Ectodermal cell (in vitro differentiated cells): ENCODE data around the gene CCDC157. TPM values are rescaled to one million over a fixed set of nuclear protein-coding genes. Genes with fewer than 3 reads are reported as not detected.

Source experiments
- H3K27ac ChIP-seq: 2 replicates; pipeline ENCODE4 v1.7.0; 2013; ENCODE audit warnings: mild to moderate bottlenecking, low read depth, low read length; ENCODE audit not compliant: insufficient read depth, poor library complexity, severe bottlenecking
- H3K27me3 ChIP-seq: 2 replicates; pipeline ENCODE4 v1.7.0; 2013; ENCODE audit warnings: mild to moderate bottlenecking, low read length; ENCODE audit not compliant: insufficient read depth, control insufficient read depth, poor library complexity, severe bottlenecking
- H3K36me3 ChIP-seq: one replicate; pipeline ENCODE4 v1.7.0; 2013; ENCODE audit warnings: low read length; ENCODE audit not compliant: control insufficient read depth, insufficient read depth
- H3K4me1 ChIP-seq: one replicate; pipeline ENCODE4 v1.7.0; 2013; ENCODE audit warnings: low read length; ENCODE audit not compliant: control insufficient read depth, insufficient read depth
- H3K4me3 ChIP-seq: 2 replicates; pipeline ENCODE4 v1.7.0; 2013; ENCODE audit warnings: low read depth, low read length, control low read depth; ENCODE audit not compliant: insufficient read depth
- H3K9me3 ChIP-seq: 2 replicates; pipeline ENCODE4 v1.7.0; 2013; ENCODE audit warnings: mild to moderate bottlenecking, low read length, moderate library complexity; ENCODE audit not compliant: control insufficient read depth
- WGBS, 2 experiments: methylation state at CpG; one replicate each; pipeline ENCODE4 v1.1.7; 2013; ENCODE audit warnings: missing lambda C conversion rate in 2 of 2; 5-methylcytosine and 5-hydroxymethylcytosine counted together
- polyA plus RNA-seq, 4 experiments: library from polyadenylated mRNA; stranded (reverse); fragments of 50-300 nt; gene quantifications; one replicate each; pipeline ENCODE4 v1.2.3, GENCODE V29; 2013

Gene CCDC157
- 8.8 TPM for polyA plus RNA-seq (2013, experiment 1 of 4)
- polyA plus RNA-seq (2013, experiment 2 of 4), result 9.0 TPM
- 6.8 TPM for polyA plus RNA-seq (2013, experiment 3 of 4)
- polyA plus RNA-seq (2013, experiment 4 of 4), result 6.6 TPM

DNA sequence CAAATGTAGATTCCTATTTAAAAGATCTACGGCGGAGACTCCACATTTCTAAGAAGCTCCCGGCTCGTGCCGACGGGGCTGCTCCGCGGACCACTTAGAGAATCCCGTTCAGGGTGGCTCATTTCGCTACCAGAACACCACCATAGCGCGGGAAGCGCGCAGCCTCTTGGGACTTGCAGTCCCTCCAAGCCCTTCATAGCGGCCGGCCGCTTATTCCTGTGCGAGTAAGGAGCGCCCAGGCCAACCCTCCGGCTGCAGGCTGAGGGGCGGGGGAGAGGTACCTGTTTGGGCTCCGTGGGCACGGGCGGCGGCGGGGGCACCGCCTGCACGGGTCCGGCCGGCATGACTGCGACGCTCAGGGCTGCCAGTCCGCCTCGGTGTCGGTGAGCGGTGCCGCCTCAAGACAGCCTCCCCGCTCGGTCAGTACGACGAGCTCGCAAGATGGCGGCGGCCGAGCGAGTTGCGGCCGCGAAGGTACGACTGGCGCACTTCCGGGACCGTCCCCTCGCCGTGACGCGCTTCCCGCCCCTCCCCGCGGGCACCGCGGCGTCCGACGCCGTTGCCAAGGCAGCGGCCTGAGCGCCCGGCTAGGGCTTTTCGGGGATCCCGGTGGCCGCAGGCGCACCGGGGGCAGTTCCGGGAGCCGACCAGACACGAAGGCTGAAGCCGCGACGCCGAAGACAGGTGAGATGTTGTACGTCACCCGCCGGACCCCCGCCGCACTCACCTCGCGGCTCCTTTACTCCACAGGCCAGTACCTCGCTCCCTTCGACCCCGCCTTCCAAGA lies at the start of gene CCDC157, which contains the start of gene SF3A1:
Gene CCDC157, plus strand, starts transcription at position 559 of the 787 bp plus-strand sequence. CDS start 8,994 bp downstream, outside the sequence.
Gene SF3A1, minus strand, starts transcription at position 446 of the 787 bp plus-strand sequence. Its CDS starts 102 bp downstream, at position 344.
- Histone ChIP-seq H3K36me3 (peaks cover 13% of the 10 kb centered on the region), H3K9me3 (no peaks in the 10 kb centered on the region), H3K4me3 (peak within 1 kb of the TSS; percentile 71), H3K27me3 (no peaks in the 10 kb centered on the region), H3K4me1 (peaks cover 8% of the 10 kb centered on the region), H3K27ac (peak within 1 kb of the TSS; percentile 90)
- 0% methylated on average over 91 of the region's 91 CpGs for WGBS, 2 experiments

DNA sequence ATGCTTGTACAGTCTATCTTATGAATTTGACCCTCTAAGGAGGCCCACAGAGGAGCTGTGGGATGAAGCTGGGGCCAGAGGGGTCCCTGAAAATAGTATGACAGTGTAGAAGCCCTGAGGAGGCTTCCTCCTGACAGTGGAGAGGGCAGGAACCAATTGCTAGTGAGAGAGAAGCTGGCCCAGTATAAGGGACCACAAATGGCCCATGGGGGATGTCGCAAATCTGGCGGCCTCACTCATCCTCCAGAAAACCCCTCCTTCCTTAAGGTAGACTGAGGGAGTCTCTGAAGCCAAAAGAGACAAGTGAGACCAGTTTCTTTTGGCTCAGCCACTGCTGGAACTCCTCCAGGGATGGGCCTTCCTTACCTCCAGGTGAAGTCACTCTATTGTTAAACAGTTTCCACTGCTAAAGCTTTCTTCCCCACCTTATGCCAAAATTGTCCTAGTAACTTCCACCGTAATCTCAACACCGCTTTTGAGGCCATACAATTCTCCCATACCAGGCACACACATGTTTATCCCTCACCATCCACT lies 49.7 kb upstream of the CCDC157 start:
- no peak overlapping the region for H3K27ac ChIP-seq
- WGBS, 2 experiments, result 90 to 97% methylated on average over 4 of the region's 4 CpGs
- H3K9me3 ChIP-seq, result no peaks in the 10 kb centered on the region
- peaks cover 6% of the 10 kb centered on the region for H3K4me1 ChIP-seq
- no peaks in the 10 kb centered on the region for H3K27me3 ChIP-seq
- no peaks in the 10 kb centered on the region for H3K36me3 ChIP-seq
- no peak overlapping the region for H3K4me3 ChIP-seq

DNA sequence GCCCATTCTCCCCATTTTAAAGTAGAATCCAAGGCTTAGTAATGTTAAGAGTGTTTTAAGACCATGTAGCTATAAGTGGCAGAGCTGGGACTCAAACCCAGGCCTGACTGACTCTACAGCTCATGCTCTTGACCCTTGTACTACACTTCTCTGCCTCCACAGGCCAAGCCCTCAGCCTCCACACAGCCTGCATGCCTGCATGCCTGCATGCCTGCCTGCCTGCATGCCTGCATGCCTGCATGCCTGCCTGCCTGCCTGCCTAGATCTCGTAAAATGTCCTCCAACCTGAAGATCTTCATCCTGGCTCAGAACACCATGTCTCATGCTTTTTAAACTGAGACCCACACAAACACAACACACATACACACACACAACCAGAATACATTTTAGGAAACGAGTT lies 48.7 kb upstream of the CCDC157 start:
- H3K36me3 ChIP-seq, result no peaks in the 10 kb centered on the region
- no peak overlapping the region for H3K27ac ChIP-seq
- no peaks in the 10 kb centered on the region for H3K27me3 ChIP-seq
- 88 to 92% methylated on average over 2 of the region's 2 CpGs for WGBS, 2 experiments
- peaks cover 6% of the 10 kb centered on the region for H3K4me1 ChIP-seq
- no peaks in the 10 kb centered on the region for H3K9me3 ChIP-seq
- H3K4me3 ChIP-seq, result no peak overlapping the region

DNA sequence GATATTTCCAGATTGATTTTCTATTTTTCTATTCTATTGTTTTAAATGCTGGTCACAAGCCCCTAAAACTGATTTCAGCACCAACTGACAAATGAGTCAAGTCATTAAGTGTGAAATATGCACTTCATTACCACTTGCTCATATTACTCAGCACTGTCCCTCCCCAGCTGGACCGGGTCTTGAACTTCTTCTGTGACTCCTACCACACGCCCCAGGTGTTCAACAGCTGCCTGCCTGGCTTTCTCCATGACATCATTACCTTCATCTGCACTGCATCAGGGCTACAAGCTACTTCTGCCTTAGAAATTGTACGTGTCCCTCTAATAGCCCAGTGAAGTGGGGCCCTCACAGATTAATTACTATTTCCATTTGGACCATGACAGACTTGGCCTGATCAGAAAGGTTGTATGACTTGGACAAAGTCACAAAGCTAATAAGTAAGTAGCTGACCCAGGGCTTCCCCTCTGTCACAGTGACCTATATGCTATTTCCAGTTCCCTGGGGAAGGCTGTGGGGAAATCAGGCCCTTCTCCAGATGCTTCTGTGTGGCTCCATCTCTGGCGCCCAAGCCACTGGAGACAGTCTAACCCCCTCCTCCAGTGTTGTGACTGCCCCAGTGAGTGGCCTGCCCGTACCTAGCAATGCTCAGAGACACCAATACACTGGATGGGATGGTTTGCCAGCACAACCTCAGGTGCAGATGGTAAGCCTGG lies 48.1 kb upstream of the CCDC157 start:
- Histone ChIP-seq H3K4me1 (peaks cover 6% of the 10 kb centered on the region), H3K9me3 (no peaks in the 10 kb centered on the region), H3K36me3 (no peaks in the 10 kb centered on the region), H3K27me3 (no peaks in the 10 kb centered on the region), H3K4me3 (no peak overlapping the region), H3K27ac (no peak overlapping the region)
- 89 to 91% methylated on average over 5 of the region's 5 CpGs for WGBS, 2 experiments

DNA sequence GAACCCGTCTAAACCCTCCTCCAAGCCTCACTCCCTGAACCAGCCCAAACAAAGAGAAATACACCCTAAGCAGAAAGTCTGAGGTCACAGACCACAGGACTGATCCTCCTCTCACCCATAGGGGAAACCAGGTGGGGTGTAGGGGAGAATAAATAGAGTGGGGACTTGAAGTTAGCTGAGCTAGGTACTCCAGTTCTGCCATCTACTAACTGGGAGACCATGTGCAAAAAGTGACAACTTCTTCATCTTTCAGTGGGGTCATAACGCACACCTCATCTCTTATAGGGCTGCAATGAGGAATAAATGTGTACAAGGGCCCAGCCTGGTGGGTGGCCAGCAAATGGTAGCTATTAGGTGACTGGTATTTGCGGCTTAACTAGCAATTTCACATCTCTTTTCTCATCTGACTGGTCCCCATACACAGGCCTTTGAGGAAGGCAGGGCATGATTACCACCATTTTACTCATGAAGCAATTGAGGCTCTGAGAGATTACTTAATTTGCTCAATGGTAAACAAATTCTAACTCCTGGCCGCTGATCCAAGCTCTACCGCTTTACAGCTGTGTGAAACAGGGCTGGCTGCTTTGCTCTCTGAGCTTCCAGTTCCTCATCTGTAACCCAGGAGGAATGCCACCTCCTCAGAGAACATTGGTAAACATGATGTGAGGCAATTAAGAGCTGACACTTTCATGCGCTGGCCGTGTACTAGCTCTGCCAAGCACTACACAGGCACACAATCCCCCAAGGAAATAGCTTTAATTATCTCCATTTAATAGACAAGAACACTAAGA lies 46.7 kb upstream of the CCDC157 start:
- H3K4me1 ChIP-seq, result peaks cover 6% of the 10 kb centered on the region
- H3K36me3 ChIP-seq, result no peaks in the 10 kb centered on the region
- no peak overlapping the region for H3K27ac ChIP-seq
- WGBS, 2 experiments, result 94 to 97% methylated on average over 7 of the region's 7 CpGs
- H3K4me3 ChIP-seq, result no peak overlapping the region
- H3K9me3 ChIP-seq, result no peaks in the 10 kb centered on the region
- H3K27me3 ChIP-seq, result no peaks in the 10 kb centered on the region

DNA sequence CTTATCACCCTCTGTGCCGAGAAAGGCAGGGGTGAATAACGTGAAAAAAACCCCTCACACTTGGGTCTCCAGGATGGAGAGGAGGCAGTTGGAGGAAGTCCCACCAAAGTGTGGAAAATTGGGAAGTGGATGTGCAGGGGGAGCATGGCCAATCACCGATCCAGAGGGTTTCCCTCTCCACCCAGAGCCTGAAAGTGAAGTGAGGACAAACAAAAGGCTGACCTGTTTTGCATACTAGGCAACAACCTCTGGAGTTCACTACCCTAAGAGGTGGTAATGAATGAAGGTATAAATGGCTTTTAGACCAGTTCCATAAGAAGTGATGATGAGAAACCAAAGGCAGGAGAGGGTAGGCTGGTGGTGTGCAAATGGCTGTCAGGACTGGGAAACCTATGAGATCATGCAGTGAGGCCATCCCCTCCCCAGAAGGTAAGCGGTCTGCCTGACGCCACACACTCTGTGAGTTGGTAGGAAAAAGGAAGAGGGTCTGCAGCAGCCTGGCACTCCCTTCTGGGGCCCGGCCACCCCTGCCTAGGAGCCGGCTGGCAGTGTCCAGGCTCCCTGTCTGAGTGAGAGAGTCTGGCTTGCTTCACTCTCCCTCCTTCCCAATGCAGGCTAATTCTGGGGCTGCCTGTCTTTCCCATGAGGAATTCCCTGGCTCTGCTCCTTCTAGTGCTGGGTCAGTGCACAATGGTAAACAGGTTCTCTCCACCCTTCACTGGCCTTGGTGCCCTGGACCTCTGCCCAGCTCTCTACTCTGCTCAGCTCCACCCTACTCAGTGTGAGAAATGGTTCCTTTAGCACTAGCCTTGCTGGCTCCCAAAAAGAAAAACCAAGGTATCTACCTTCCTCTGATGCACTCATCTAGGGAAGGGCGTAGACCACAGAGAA lies 45.7 kb upstream of the CCDC157 start:
- peaks cover 6% of the 10 kb centered on the region for H3K4me1 ChIP-seq
- H3K27me3 ChIP-seq, result no peaks in the 10 kb centered on the region
- no peak overlapping the region for H3K27ac ChIP-seq
- no peaks in the 10 kb centered on the region for H3K9me3 ChIP-seq
- H3K4me3 ChIP-seq, result no peak overlapping the region
- no peaks in the 10 kb centered on the region for H3K36me3 ChIP-seq
- 79 to 83% methylated on average over 7 to 8 of the region's 8 CpGs for WGBS, 2 experiments

DNA sequence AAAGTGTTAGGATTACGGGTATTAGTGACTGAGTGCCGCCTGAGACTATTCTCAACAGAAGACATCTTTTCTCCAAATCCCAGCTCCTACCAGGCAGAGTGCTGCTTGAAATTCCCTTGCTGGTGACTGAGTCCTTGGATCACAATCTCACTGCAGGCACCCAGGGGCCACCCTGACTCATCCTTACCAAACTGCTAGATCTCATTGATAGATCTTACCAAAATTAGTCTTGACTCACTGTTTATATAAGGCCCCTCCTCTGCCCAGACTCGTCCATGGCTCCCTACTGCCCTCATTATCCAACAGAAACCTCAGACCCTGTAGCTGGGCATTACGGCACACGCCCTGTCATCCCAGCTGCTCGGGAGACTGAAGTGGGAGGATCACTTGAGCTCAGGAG lies 44.8 kb upstream of the CCDC157 start:
- Histone ChIP-seq H3K4me3 (no peak overlapping the region), H3K9me3 (no peaks in the 10 kb centered on the region), H3K27ac (no peak overlapping the region), H3K36me3 (no peaks in the 10 kb centered on the region), H3K27me3 (no peaks in the 10 kb centered on the region), H3K4me1 (peaks cover 6% of the 10 kb centered on the region)
- 84 to 90% methylated on average over 6 of the region's 6 CpGs for WGBS, 2 experiments

DNA sequence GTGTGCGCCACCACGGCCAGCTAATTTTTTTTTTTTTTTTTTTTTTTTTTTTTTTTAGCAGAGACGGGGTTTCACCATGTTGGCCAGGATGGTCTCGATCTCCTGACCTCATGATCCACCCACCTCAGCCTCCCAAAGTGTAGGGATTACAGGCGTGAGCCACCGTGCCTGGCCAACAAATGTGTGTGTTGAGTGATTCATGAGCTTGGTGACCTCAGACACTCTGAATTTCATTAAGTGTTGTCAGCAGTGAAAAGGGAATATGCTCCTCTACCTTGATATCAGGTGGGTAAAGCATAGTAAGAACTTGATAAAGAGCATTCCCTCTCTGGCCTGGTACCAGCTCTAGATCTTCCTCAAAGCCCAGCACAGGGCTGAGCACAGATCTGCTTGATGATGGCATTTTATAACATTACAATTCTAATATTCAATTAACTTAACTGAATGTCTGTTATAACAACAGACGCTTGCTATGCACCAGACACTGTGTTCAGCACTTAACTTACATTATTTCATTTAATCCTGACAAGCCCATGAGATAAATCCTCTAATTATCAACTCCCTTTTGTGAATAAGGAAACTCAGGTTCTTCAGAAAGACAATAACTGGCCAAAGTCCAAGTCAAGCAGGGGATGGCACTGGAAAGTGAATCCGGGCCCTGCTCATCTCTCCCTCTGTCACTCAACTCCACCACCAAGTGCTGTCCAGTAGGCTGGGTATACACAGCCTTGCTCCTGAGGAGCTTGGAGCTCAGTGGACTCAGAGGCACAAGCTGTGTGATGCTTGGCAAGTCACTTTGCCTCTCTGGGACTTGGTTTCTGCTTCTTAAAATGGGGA lies 43.1 kb upstream of the CCDC157 start:
- 90 to 93% methylated on average over 5 of the region's 8 CpGs for WGBS, 2 experiments
- H3K4me3 ChIP-seq, result no peak overlapping the region
- H3K27me3 ChIP-seq, result no peaks in the 10 kb centered on the region
- H3K27ac ChIP-seq, result no peak overlapping the region
- H3K36me3 ChIP-seq, result no peaks in the 10 kb centered on the region
- no peaks in the 10 kb centered on the region for H3K9me3 ChIP-seq
- H3K4me1 ChIP-seq, result peaks cover 6% of the 10 kb centered on the region
